HEK293 (cell line): ENCODE results near the gene CTBP1.

Experiments used
- MEIS1 ChIP-seq: sonication (generic); formaldehyde crosslinking; IDR thresholded peaks from 2 replicates; pipeline ENCODE4 v1.8.1; 2022; ENCODE audit warnings: missing genetic modification reagents, mild to moderate bottlenecking, borderline replicate concordance
- SALL2 ChIP-seq: fragments of 450-650 bp; formaldehyde crosslinking; IDR thresholded peaks from 2 replicates; pipeline ENCODE4 v1.5.0; 2017; ENCODE audit warnings: missing biosample characterization, mild to moderate bottlenecking, missing genetic modification characterization, borderline replicate concordance
- TRIM28 ChIP-seq: IDR thresholded peaks from 2 replicates; pipeline ENCODE4 v1.6.1; 2011; ENCODE audit warnings: low read length, control low read depth, borderline replicate concordance
- YY1 ChIP-seq: fragments of 450-650 bp; formaldehyde crosslinking; IDR thresholded peaks from 2 replicates; pipeline ENCODE4 v1.5.1; 2018; ENCODE audit warnings: missing biosample characterization, missing genetic modification characterization
- ZNF416 ChIP-seq: fragments of 450-650 bp; formaldehyde crosslinking; IDR thresholded peaks from 2 replicates; pipeline ENCODE4 v1.5.1; 2016; ENCODE audit warnings: missing biosample characterization, missing genetic modification characterization
- ZNF600 ChIP-seq: fragments of 450-650 bp; formaldehyde crosslinking; IDR thresholded peaks from 2 replicates; pipeline ENCODE4 v1.5.1; 2016; ENCODE audit warnings: missing biosample characterization, missing genetic modification characterization
- ZNF792 ChIP-seq: fragments of 450-650 bp; formaldehyde crosslinking; IDR thresholded peaks from 2 replicates; pipeline ENCODE4 v1.5.1; 2016; ENCODE audit warnings: missing biosample characterization, missing genetic modification characterization
- TF ChIP-seq, protein P1 (sequence below): fragments of 450-650 bp; formaldehyde crosslinking; IDR thresholded peaks from 2 replicates; pipeline ENCODE4 v1.5.1; 2016; ENCODE audit warnings: missing biosample characterization, missing genetic modification characterization
- TF ChIP-seq, protein P2 (sequence below): fragments of 450-650 bp; formaldehyde crosslinking; IDR thresholded peaks from 2 replicates; pipeline ENCODE4 v1.5.1; 2016; ENCODE audit warnings: missing biosample characterization, missing genetic modification characterization

DNA sequence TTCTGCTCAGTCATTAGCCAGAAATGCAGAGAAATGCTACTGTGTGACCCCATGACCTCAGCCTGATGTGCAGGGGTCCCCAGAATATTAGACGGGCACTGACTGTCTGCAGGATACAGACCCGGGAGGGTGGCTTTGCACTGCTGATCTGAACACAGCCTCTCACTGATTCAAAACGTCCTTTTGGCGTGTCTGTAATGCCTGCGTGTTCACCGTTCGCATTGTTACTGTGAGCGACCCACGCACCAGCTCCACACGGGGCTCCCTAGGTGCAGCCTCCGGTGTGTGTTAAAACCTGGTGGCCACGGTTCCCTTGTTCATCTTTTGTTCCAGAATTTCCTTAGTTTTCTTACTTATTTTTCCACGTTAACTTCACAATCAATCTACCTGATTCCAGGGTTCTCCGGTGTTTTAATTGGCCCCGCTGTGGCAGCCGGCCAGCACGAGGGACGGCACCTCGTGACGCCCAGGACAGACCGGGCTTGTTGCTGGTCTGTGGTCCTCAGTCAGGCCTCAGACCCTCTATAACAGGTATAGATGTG is 44.6 kb downstream of the CTBP1 start:
- no peak for TF ChIP-seq ZNF792 (tag by site-specific recombination)
- TF ChIP-seq, protein P1, sequence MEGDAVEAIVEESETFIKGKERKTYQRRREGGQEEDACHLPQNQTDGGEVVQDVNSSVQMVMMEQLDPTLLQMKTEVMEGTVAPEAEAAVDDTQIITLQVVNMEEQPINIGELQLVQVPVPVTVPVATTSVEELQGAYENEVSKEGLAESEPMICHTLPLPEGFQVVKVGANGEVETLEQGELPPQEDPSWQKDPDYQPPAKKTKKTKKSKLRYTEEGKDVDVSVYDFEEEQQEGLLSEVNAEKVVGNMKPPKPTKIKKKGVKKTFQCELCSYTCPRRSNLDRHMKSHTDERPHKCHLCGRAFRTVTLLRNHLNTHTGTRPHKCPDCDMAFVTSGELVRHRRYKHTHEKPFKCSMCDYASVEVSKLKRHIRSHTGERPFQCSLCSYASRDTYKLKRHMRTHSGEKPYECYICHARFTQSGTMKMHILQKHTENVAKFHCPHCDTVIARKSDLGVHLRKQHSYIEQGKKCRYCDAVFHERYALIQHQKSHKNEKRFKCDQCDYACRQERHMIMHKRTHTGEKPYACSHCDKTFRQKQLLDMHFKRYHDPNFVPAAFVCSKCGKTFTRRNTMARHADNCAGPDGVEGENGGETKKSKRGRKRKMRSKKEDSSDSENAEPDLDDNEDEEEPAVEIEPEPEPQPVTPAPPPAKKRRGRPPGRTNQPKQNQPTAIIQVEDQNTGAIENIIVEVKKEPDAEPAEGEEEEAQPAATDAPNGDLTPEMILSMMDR (tag by site-specific recombination) = no peak
- no peak for TF ChIP-seq ZNF600 (tag by site-specific recombination)
- no peak for TF ChIP-seq SALL2 (tag by site-specific recombination)
- TF ChIP-seq, protein P2, sequence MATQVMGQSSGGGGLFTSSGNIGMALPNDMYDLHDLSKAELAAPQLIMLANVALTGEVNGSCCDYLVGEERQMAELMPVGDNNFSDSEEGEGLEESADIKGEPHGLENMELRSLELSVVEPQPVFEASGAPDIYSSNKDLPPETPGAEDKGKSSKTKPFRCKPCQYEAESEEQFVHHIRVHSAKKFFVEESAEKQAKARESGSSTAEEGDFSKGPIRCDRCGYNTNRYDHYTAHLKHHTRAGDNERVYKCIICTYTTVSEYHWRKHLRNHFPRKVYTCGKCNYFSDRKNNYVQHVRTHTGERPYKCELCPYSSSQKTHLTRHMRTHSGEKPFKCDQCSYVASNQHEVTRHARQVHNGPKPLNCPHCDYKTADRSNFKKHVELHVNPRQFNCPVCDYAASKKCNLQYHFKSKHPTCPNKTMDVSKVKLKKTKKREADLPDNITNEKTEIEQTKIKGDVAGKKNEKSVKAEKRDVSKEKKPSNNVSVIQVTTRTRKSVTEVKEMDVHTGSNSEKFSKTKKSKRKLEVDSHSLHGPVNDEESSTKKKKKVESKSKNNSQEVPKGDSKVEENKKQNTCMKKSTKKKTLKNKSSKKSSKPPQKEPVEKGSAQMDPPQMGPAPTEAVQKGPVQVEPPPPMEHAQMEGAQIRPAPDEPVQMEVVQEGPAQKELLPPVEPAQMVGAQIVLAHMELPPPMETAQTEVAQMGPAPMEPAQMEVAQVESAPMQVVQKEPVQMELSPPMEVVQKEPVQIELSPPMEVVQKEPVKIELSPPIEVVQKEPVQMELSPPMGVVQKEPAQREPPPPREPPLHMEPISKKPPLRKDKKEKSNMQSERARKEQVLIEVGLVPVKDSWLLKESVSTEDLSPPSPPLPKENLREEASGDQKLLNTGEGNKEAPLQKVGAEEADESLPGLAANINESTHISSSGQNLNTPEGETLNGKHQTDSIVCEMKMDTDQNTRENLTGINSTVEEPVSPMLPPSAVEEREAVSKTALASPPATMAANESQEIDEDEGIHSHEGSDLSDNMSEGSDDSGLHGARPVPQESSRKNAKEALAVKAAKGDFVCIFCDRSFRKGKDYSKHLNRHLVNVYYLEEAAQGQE (tag by site-specific recombination) = no peak
- no peak for TF ChIP-seq ZNF416 (tag by site-specific recombination)
- no peak for TF ChIP-seq TRIM28
- TF ChIP-seq YY1 (tag by site-specific recombination) = no peak
- TF ChIP-seq MEIS1 (CRISPR knock-in tag) = no peak
